ENCODE data around the gene TSPAN9.

DNA sequence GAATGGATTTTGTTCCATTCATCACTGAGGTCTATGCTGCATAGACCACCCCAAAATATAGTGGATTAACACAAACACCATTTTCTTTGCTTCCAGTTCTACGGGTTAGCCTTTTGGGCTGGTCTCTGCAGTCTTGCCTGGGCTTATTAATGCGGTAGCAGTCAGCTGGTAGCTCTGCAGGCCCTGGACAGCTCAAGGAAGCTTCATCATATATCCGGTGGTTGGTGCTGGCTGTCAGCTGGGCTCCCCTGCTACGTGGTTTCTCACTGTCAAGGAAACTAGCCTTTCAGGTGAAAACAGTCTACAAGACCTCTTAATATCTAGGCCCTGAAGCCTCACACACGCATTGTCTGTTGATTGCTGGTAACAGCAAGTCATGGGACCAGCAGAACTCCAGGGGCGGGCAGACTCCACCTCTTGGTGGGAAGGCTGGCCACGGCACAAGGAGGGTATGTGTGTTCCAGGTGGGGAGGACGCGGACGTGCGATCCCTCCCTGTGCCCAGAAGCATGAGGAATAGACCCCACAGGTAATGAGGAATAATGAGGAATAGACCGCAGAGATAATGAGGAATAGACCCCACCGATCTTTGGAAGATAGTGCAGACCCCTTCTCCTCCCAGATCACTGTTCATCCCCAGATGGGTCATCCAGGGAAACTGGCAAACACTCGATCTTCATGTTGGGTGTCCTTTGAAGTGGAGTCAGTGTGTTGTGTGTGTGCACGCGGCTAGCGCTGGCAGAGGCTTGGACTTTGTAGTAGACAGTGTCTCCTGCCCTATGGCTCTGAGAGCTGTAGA, 13.3 kb downstream of the TSPAN9 start:
- TF ChIP-seq POLR2A (IDR thresholded peaks at IDR 0.05): no peak
- TF ChIP-seq, protein P1, sequence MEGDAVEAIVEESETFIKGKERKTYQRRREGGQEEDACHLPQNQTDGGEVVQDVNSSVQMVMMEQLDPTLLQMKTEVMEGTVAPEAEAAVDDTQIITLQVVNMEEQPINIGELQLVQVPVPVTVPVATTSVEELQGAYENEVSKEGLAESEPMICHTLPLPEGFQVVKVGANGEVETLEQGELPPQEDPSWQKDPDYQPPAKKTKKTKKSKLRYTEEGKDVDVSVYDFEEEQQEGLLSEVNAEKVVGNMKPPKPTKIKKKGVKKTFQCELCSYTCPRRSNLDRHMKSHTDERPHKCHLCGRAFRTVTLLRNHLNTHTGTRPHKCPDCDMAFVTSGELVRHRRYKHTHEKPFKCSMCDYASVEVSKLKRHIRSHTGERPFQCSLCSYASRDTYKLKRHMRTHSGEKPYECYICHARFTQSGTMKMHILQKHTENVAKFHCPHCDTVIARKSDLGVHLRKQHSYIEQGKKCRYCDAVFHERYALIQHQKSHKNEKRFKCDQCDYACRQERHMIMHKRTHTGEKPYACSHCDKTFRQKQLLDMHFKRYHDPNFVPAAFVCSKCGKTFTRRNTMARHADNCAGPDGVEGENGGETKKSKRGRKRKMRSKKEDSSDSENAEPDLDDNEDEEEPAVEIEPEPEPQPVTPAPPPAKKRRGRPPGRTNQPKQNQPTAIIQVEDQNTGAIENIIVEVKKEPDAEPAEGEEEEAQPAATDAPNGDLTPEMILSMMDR (IDR thresholded peaks at IDR 0.05): no peak
